ENCODE results near the gene XBP1.

DNA sequence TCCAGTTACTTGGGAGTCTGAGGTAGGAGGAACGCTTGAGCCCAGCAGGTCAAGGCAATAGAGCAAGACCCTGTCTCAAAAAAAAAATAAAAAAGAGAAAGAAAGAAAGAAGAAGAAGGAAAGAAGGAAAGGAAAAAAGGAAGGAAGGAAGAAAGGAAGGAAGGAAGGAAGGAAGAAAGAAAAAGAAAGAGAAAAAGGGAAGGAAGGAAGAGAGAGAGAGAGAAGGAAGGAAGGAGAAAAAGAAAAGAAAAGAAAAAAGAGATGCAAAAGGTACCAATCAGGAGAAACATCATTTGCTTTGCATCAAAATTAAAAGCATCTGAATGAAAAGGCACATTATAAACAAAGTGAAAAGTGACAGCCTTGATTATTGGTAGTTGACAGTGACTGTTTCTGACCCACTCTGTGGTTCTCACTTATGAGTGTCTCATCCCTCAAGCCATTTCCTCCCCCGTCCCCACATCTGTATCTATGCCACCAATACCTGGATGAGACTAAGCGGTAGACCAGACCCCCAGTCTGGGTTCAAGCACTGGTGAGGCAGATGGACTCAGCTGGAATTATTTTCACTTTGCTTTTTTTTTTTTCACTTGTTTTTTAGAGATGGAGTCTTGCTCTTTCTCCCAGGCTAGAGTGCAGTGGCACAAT, 33.0 kb upstream of the XBP1 start:
- TF ChIP-seq, protein P1, sequence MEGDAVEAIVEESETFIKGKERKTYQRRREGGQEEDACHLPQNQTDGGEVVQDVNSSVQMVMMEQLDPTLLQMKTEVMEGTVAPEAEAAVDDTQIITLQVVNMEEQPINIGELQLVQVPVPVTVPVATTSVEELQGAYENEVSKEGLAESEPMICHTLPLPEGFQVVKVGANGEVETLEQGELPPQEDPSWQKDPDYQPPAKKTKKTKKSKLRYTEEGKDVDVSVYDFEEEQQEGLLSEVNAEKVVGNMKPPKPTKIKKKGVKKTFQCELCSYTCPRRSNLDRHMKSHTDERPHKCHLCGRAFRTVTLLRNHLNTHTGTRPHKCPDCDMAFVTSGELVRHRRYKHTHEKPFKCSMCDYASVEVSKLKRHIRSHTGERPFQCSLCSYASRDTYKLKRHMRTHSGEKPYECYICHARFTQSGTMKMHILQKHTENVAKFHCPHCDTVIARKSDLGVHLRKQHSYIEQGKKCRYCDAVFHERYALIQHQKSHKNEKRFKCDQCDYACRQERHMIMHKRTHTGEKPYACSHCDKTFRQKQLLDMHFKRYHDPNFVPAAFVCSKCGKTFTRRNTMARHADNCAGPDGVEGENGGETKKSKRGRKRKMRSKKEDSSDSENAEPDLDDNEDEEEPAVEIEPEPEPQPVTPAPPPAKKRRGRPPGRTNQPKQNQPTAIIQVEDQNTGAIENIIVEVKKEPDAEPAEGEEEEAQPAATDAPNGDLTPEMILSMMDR (IDR thresholded peaks at IDR 0.05): no peak
- TF ChIP-seq POLR2A (IDR thresholded peaks at IDR 0.05) (no peak), POLR2AphosphoS5 (IDR thresholded peaks at IDR 0.05) (no peak)
